Uterus (tissue), 2 donors: ENCODE data around the gene METTL2B.
"Not testable (repeated sequence)": the region's sequence is repeated elsewhere in the genome, so short reads cannot be mapped to it uniquely, and the experiment has no call there.

ENCODE experiments used
- POLR2A ChIP-seq, 2 donors: fragments of 450-650 bp; IDR thresholded peaks; one replicate each; pipeline ENCODE4 v1.6.1; 2016; ENCODE audit warnings: antibody characterized with exemption in 2 of 2, mild to moderate bottlenecking in 1 of 2, moderate library complexity in 1 of 2
- TF ChIP-seq, protein P1 (sequence below), 4 experiments: fragments of 200-600 bp in 2 of 4; fragments of 450-650 bp in 2 of 4; sonication (generic) in 2 of 4; IDR thresholded peaks; one replicate each; pipeline ENCODE4 v1.5.1; 2016 to 2019; ENCODE audit warnings: antibody characterized with exemption in 4 of 4, mild to moderate bottlenecking in 2 of 4, moderate library complexity in 1 of 4

DNA sequence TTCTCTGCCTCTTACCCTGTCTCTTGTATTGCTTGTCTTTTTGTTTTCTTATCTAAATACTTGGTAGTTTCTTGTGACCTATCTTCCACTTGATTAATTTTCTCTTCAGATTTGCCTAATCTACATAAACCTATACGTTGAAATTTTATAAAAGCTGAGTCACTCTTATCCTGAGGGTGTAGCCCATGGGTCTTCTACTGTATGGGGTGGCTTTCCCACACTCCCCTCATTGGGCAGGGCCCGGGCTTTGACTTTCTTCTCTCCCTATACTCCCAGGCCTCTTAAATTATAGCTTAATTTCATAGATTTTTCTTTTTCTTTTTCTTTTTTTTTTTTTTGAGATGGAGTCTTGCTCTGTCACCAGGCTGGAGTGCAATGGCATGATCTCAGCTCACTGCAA is 66.0 kb downstream of the METTL2B start:
- TF ChIP-seq, protein P1, sequence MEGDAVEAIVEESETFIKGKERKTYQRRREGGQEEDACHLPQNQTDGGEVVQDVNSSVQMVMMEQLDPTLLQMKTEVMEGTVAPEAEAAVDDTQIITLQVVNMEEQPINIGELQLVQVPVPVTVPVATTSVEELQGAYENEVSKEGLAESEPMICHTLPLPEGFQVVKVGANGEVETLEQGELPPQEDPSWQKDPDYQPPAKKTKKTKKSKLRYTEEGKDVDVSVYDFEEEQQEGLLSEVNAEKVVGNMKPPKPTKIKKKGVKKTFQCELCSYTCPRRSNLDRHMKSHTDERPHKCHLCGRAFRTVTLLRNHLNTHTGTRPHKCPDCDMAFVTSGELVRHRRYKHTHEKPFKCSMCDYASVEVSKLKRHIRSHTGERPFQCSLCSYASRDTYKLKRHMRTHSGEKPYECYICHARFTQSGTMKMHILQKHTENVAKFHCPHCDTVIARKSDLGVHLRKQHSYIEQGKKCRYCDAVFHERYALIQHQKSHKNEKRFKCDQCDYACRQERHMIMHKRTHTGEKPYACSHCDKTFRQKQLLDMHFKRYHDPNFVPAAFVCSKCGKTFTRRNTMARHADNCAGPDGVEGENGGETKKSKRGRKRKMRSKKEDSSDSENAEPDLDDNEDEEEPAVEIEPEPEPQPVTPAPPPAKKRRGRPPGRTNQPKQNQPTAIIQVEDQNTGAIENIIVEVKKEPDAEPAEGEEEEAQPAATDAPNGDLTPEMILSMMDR (IDR thresholded peaks at IDR 0.05), result not testable (repeated sequence)
- not testable (repeated sequence) for TF ChIP-seq POLR2A (IDR thresholded peaks at IDR 0.05)
